Activated B cell treated with CpG ODN at 0.5 μM for 24 hours (primary cell): ENCODE data around the gene OLFML2A. TPM values are rescaled to one million over a fixed set of nuclear protein-coding genes. Genes with fewer than 3 reads are reported as not detected.

Source experiments
- ATAC-seq: fragments of 200-7000 bp; cut with Tn5 transposase; one replicate; pipeline ENCODE4 v1.10.0; 2021; ENCODE audit warnings: low read depth, mild to moderate bottlenecking, moderate library complexity
- CTCF ChIA-PET: fragments of 350-600 bp; sonication (Branson Sonifier 250); formaldehyde crosslinking; loops from one replicate; lab custom pipeline; 2021; ENCODE audit warnings: antibody characterized with exemption; lab: Charles Lee
- POLR2A ChIA-PET: fragments of 350-600 bp; sonication (Branson Sonifier 250); formaldehyde crosslinking; loops from one replicate; lab custom pipeline; 2021; ENCODE audit warnings: antibody characterized with exemption; lab: Charles Lee
- DNase-seq: peaks from one replicate; pipeline ENCODE4 v3.0.0; 2022
- H3K27ac Mint-ChIP-seq: one replicate; pipeline ENCODE4 v1.8.0; 2020; ENCODE audit warnings: mixed read lengths
- H3K27me3 Mint-ChIP-seq: one replicate; pipeline ENCODE4 v1.8.0; 2021; ENCODE audit warnings: mixed read lengths
- H3K36me3 Mint-ChIP-seq: one replicate; pipeline ENCODE4 v1.8.0; 2021; ENCODE audit warnings: low read depth, mixed read lengths
- H3K4me1 Mint-ChIP-seq: one replicate; pipeline ENCODE4 v1.8.0; 2021; ENCODE audit warnings: mixed read lengths
- H3K4me3 Mint-ChIP-seq: one replicate; pipeline ENCODE4 v1.8.0; 2020; ENCODE audit warnings: mild to moderate bottlenecking, mixed read lengths
- H3K9me3 Mint-ChIP-seq: one replicate; pipeline ENCODE4 v1.8.0; 2020; ENCODE audit warnings: mixed read lengths
- CTCF ChIP-seq: fragments of 200-600 bp; IDR thresholded peaks from one replicate; pipeline ENCODE4 v1.8.0; 2022; ENCODE audit warnings: antibody characterized with exemption, mild to moderate bottlenecking
- intact Hi-C: fragments of 100-400 bp; cut with micrococcal nuclease; formaldehyde crosslinking; loops from one replicate; pipeline ENCODE4 v1.15.1; 2024
- total RNA-seq: library from RNA; stranded (reverse); gene quantifications from 2 replicates; pipeline ENCODE4 v1.2.3, GENCODE V29; 2022

Gene OLFML2A
- total RNA-seq, 1 donor from 2014 or later, result 0.78 TPM

GRCh38 chr9:124764774-124765438 lies 12.0 kb upstream of the OLFML2A start:
- intact Hi-C loops, result no loop called here
- no peak overlapping the region for H3K27ac Mint-ChIP-seq
- no peak overlapping the region for H3K4me3 Mint-ChIP-seq
- ChIA-PET CTCF (interaction anchor here (1.8 to 1.9 kb wide), 2 partner anchors 8 to 88 kb away, joined by 4 to 7 read pairs; partner anchors contain the start of gene WDR38), POLR2A (interaction anchor here (0.6 kb wide), 1 partner anchor 91 kb away, joined by 3 read pairs; no protein-coding TSS in a partner anchor)
- DNase-seq, result no peak
- H3K27me3 Mint-ChIP-seq, result peaks cover 36% of the 10 kb centered on the region
- no peaks in the 10 kb centered on the region for H3K9me3 Mint-ChIP-seq
- peaks cover 19% of the 10 kb centered on the region for H3K4me1 Mint-ChIP-seq
- ATAC-seq, result no peak
- no peaks in the 10 kb centered on the region for H3K36me3 Mint-ChIP-seq
- no peak for TF ChIP-seq CTCF

GRCh38 chr9:124765439-124765835 lies 11.5 kb upstream of the OLFML2A start:
- intact Hi-C loops, result no loop called here
- H3K4me3 Mint-ChIP-seq, result no peak overlapping the region
- DNase-seq (no peak), ATAC-seq (no peak)
- H3K27me3 Mint-ChIP-seq, result peaks cover 39% of the 10 kb centered on the region
- H3K36me3 Mint-ChIP-seq, result peaks cover 2% of the 10 kb centered on the region
- ChIA-PET CTCF (interaction anchor here (0.6 to 1.9 kb wide), 3 partner anchors 8 to 88 kb away, joined by 3 to 7 read pairs (median 4); partner anchors contain the start of gene WDR38), POLR2A (no interaction called here)
- H3K9me3 Mint-ChIP-seq, result no peaks in the 10 kb centered on the region
- peaks cover 25% of the 10 kb centered on the region for H3K4me1 Mint-ChIP-seq
- TF ChIP-seq CTCF, result no peak
- H3K27ac Mint-ChIP-seq, result no peak overlapping the region

- intact Hi-C loops, result no loop called here
- CTCF ChIA-PET, result no interaction called here
These were observed 10.6 kb upstream of the OLFML2A start for GRCh38 chr9:124766326-124766725.

GRCh38 chr9:124766815-124767554 lies 9.9 kb upstream of the OLFML2A start:
- Mint-ChIP-seq H3K9me3 (no peaks in the 10 kb centered on the region), H3K27me3 (peaks cover 35% of the 10 kb centered on the region), H3K4me1 (peaks cover 29% of the 10 kb centered on the region), H3K36me3 (peaks cover 6% of the 10 kb centered on the region), H3K27ac (no peak overlapping the region), H3K4me3 (no peak overlapping the region)
- CTCF ChIA-PET, result interaction anchor here (1.3 kb wide), 1 partner anchor 85 kb away, joined by 3 read pairs; no protein-coding TSS in a partner anchor
- ATAC-seq (no peak), DNase-seq (no peak)
- POLR2A ChIA-PET, result interaction anchor here (0.7 kb wide), 1 partner anchor 107 kb away, joined by 5 read pairs; no protein-coding TSS in a partner anchor
- TF ChIP-seq CTCF, result no peak
- intact Hi-C loops, result no loop called here

More at GRCh38 chr9:124766326-124766725, 10.6 kb upstream of the OLFML2A start:
- Mint-ChIP-seq H3K27ac (no peak overlapping the region), H3K27me3 (peaks cover 37% of the 10 kb centered on the region), H3K9me3 (no peaks in the 10 kb centered on the region), H3K4me3 (no peak overlapping the region), H3K4me1 (peaks cover 25% of the 10 kb centered on the region), H3K36me3 (peaks cover 3% of the 10 kb centered on the region)
- no peak for TF ChIP-seq CTCF
- POLR2A ChIA-PET, result no interaction called here
- DNase-seq (no peak), ATAC-seq (no peak)

GRCh38 chr9:124767821-124768220 lies 9.1 kb upstream of the OLFML2A start:
- Mint-ChIP-seq H3K9me3 (no peaks in the 10 kb centered on the region), H3K4me1 (peaks cover 36% of the 10 kb centered on the region), H3K4me3 (no peak overlapping the region), H3K27ac (no peak overlapping the region), H3K27me3 (peaks cover 35% of the 10 kb centered on the region), H3K36me3 (peaks cover 6% of the 10 kb centered on the region)
- ChIA-PET CTCF (interaction anchor here (1.3 to 10.3 kb wide), 2 partner anchors 84 to 86 kb away, joined by 3 to 216 read pairs; partner anchors contain the start of gene WDR38), POLR2A (interaction anchor here (0.7 kb wide), 1 partner anchor 108 kb away, joined by 5 read pairs; no protein-coding TSS in a partner anchor)
- intact Hi-C loops, result no loop called here
- DNase-seq (no peak), ATAC-seq (no peak)
- no peak for TF ChIP-seq CTCF
